A549 (cell line): ENCODE measurements around the gene C19orf53. TPM values are rescaled to one million over a fixed set of nuclear protein-coding genes. Genes with fewer than 3 reads are reported as not detected.

Experiments used
- ATAC-seq, 2 experiments: fragments of 200-7000 bp in 1 of 2; fragments of >200 bp in 1 of 2; cut with Nextera tagmentation in 1 of 2; cut with Tn5 transposase in 1 of 2; 3 replicates each; pipeline versions ENCODE4 v1.8.0 to v1.9.1; 2018 to 2020; ENCODE audit warnings: mild to moderate bottlenecking in 1 of 2, moderate library complexity in 1 of 2
- CTCF ChIA-PET: fragments of 300-600 bp; sonication (Branson Sonifier 250); formaldehyde crosslinking; extraction: SDS; loops from one replicate; lab custom pipeline; 2021; ENCODE audit warnings: antibody characterized with exemption, inconsistent platforms; lab: Yijun Ruan, JAX
- POLR2A ChIA-PET: fragments of 350-600 bp; formaldehyde crosslinking; extraction: SDS; loops from one replicate; lab custom pipeline; 2021; ENCODE audit warnings: antibody characterized with exemption, inconsistent platforms; lab: Yijun Ruan, JAX
- DNase-seq, 2 experiments: peaks; one replicate each; pipeline versions ENCODE4 v3.0.0 to v3.0.0-alpha.2; 2011 to 2016; ENCODE audit warnings: low read depth in 1 of 2, low spot score in 1 of 2
- FAIRE-seq: peaks from 2 replicates; lab custom pipeline; 2011; peaks lifted over from hg19 to GRCh38; lab: Jason Lieb, UNC
- H3K27ac ChIP-seq, 2 experiments: fragments of >200 bp; sonication (Bioruptor Twin); formaldehyde crosslinking; 3 replicates each; pipeline ENCODE4 v1.5.1; 2016 to 2017
- H3K4me1 ChIP-seq: fragments of >200 bp; sonication (Bioruptor Twin); formaldehyde crosslinking; 3 replicates; pipeline ENCODE4 v1.6.1; 2016
- H3K4me2 ChIP-seq: fragments of >200 bp; sonication (Bioruptor Twin); formaldehyde crosslinking; 3 replicates; pipeline ENCODE4 v1.6.1; 2016
- H3K4me3 ChIP-seq: fragments of >200 bp; sonication (Bioruptor Twin); formaldehyde crosslinking; 3 replicates; pipeline ENCODE4 v1.5.1; 2016
- H3K9me3 ChIP-seq: fragments of >200 bp; sonication (Bioruptor Twin); formaldehyde crosslinking; 3 replicates; pipeline ENCODE4 v1.6.1; 2016
- ATOH8 ChIP-seq: fragments of 250-450 bp; sonication (Bioruptor Pico); IDR thresholded peaks from 2 replicates; pipeline ENCODE4 v1.5.0; 2020; ENCODE audit warnings: low read depth, mild to moderate bottlenecking, moderate library complexity
- BHLHE40 ChIP-seq: IDR thresholded peaks from 2 replicates; pipeline ENCODE4 v1.6.1; 2012; ENCODE audit warnings: low read depth, low read length, inconsistent platforms
- CBX2 ChIP-seq: fragments of 200-600 bp; sonication (generic); IDR thresholded peaks from 2 replicates; pipeline ENCODE4 v1.6.1; 2016; ENCODE audit warnings: low read depth, mild to moderate bottlenecking, borderline replicate concordance
- CHD2 ChIP-seq: fragments of 150-350 bp; IDR thresholded peaks from 2 replicates; pipeline ENCODE4 v1.6.1; 2014; ENCODE audit warnings: low read length; ENCODE audit not compliant: partially characterized antibody
- CHD4 ChIP-seq: fragments of 200-600 bp; sonication (generic); IDR thresholded peaks from 2 replicates; pipeline ENCODE4 v1.6.1; 2016; ENCODE audit warnings: antibody characterized with exemption, mild to moderate bottlenecking, borderline replicate concordance
- EHF ChIP-seq: fragments of 250-450 bp; sonication (Bioruptor Pico); IDR thresholded peaks from 2 replicates; pipeline ENCODE4 v1.5.0; 2020; ENCODE audit warnings: mild to moderate bottlenecking
- EHMT2 ChIP-seq: fragments of 200-600 bp; sonication (generic); IDR thresholded peaks from 2 replicates; pipeline ENCODE4 v1.6.1; 2016; ENCODE audit warnings: antibody characterized with exemption, low read depth, mild to moderate bottlenecking, moderate library complexity
- FOSL2 ChIP-seq, 2 experiments: fragments of 450-650 bp in 1 of 2; fragments of >200 bp in 1 of 2; sonication (Bioruptor Twin) in 1 of 2; formaldehyde crosslinking; IDR thresholded peaks; 2 replicates each; pipeline versions ENCODE4 v1.5.0 to v1.6.1; 2016 to 2020; ENCODE audit warnings: mild to moderate bottlenecking in 1 of 2, moderate library complexity in 1 of 2
- FOXS1 ChIP-seq: fragments of 250-450 bp; sonication (Bioruptor Pico); IDR thresholded peaks from 2 replicates; pipeline ENCODE4 v1.5.0; 2020; ENCODE audit warnings: mild to moderate bottlenecking, moderate library complexity
- HOXA7 ChIP-seq: fragments of 250-450 bp; sonication (Bioruptor Pico); IDR thresholded peaks from 2 replicates; pipeline ENCODE4 v1.5.0; 2020; ENCODE audit warnings: mild to moderate bottlenecking, moderate library complexity
- HOXB5 ChIP-seq: fragments of 250-450 bp; sonication (Bioruptor Pico); IDR thresholded peaks from 2 replicates; pipeline ENCODE4 v1.5.0; 2020; ENCODE audit warnings: mild to moderate bottlenecking, moderate library complexity
- JUN ChIP-seq, 2 experiments: fragments of >200 bp; sonication (Bioruptor Twin); formaldehyde crosslinking; IDR thresholded peaks; 2 replicates in 1 of 2; 3 replicates in 1 of 2; pipeline ENCODE4 v1.6.1; 2016 to 2017
- KDM1A ChIP-seq: fragments of 200-600 bp; sonication (generic); IDR thresholded peaks from 2 replicates; pipeline ENCODE4 v1.6.1; 2016; ENCODE audit warnings: low read depth, mild to moderate bottlenecking
- MAFK ChIP-seq: fragments of 450-650 bp; IDR thresholded peaks from 2 replicates; pipeline ENCODE4 v1.6.1; 2014; ENCODE audit not compliant: partially characterized antibody
- MAZ ChIP-seq: fragments of 150-350 bp; IDR thresholded peaks from 2 replicates; pipeline ENCODE4 v1.6.1; 2014; ENCODE audit warnings: antibody characterized with exemption, low read depth, low read length, borderline replicate concordance
- NPAS2 ChIP-seq: fragments of 250-450 bp; sonication (Bioruptor Pico); IDR thresholded peaks from 2 replicates; pipeline ENCODE4 v1.8.0; 2022; ENCODE audit warnings: mild to moderate bottlenecking, moderate library complexity, borderline replicate concordance
- NR3C1 ChIP-seq: fragments of >200 bp; sonication (Bioruptor Twin); formaldehyde crosslinking; IDR thresholded peaks from 3 replicates; pipeline ENCODE4 v1.6.1; 2017
- PHF8 ChIP-seq: fragments of 200-600 bp; sonication (generic); IDR thresholded peaks from 2 replicates; pipeline ENCODE4 v1.6.1; 2016; ENCODE audit warnings: low read depth, mild to moderate bottlenecking, antibody characterized with exemption, moderate library complexity, borderline replicate concordance
- POLR2A ChIP-seq: IDR thresholded peaks from 2 replicates; pipeline ENCODE4 v1.6.1; 2012; ENCODE audit warnings: mild to moderate bottlenecking, low read length
- RAD21 ChIP-seq, 2 experiments: fragments of >200 bp in 1 of 2; sonication (Bioruptor Twin) in 1 of 2; formaldehyde crosslinking in 1 of 2; IDR thresholded peaks in 1 of 2; conservative IDR thresholded peaks in 1 of 2; 2 replicates in 1 of 2; 3 replicates in 1 of 2; pipeline ENCODE4 v1.6.1; 2012 to 2018; ENCODE audit warnings: inconsistent platforms in 1 of 2
- RARB ChIP-seq: fragments of 250-450 bp; sonication (Bioruptor Pico); IDR thresholded peaks from 2 replicates; pipeline ENCODE4 v1.8.0; 2021; ENCODE audit warnings: mild to moderate bottlenecking, moderate library complexity
- RCOR1 ChIP-seq: fragments of 150-350 bp; IDR thresholded peaks from 2 replicates; pipeline ENCODE4 v1.6.1; 2014; ENCODE audit warnings: antibody characterized with exemption, low read length, low read depth
- SREBF2 ChIP-seq: fragments of 450-650 bp; IDR thresholded peaks from 2 replicates; pipeline ENCODE4 v1.6.1; 2014; ENCODE audit warnings: mild to moderate bottlenecking, moderate library complexity
- ZFP36 ChIP-seq: fragments of 450-650 bp; IDR thresholded peaks from 2 replicates; pipeline ENCODE4 v1.6.1; 2014; ENCODE audit warnings: borderline replicate concordance; ENCODE audit not compliant: partially characterized antibody
- WGBS: methylation state at CpG from one replicate; pipeline ENCODE4 v1.1.6; 2017; ENCODE audit errors: missing lambda C conversion rate; 5-methylcytosine and 5-hydroxymethylcytosine counted together
- polyA plus RNA-seq, 4 experiments: library from polyadenylated mRNA; depleted of rRNA in 3 of 4; stranded (reverse); fragments of >200 nt; fragmentation: RNase III in 1 of 4; extraction: RNeasy Plus Mini Kit Qiagen cat#74134 plus additional on column Dnase treatment in 1 of 4; gene quantifications; 2 replicates in 3 of 4; 3 replicates in 1 of 4; pipeline ENCODE4 v1.2.3, GENCODE V29; 2011 to 2017
- TF ChIP-seq, protein P1 (sequence below): IDR thresholded peaks from 2 replicates; pipeline ENCODE4 v1.6.1; 2012
- TF ChIP-seq, protein P2 (sequence below): fragments of >200 bp; sonication (Bioruptor Twin); formaldehyde crosslinking; IDR thresholded peaks from 2 replicates; pipeline ENCODE4 v1.6.1; 2016
- TF ChIP-seq, protein P3 (sequence below): fragments of 450-650 bp; IDR thresholded peaks from 2 replicates; pipeline ENCODE4 v1.6.1; 2014; ENCODE audit warnings: antibody characterized with exemption
- TF ChIP-seq, protein P4 (sequence below): IDR thresholded peaks from 2 replicates; pipeline ENCODE4 v1.6.1; 2012
- TF ChIP-seq, protein P5 (sequence below): fragments of 250-450 bp; sonication (Bioruptor Pico); IDR thresholded peaks from 2 replicates; pipeline ENCODE4 v1.5.0; 2021; ENCODE audit warnings: mild to moderate bottlenecking, moderate library complexity, borderline replicate concordance

The C19orf53 gene
- polyA plus RNA-seq, 2 of the 4 experiments (the other 2 are of a cell fraction): 105 to 143 TPM

DNA sequence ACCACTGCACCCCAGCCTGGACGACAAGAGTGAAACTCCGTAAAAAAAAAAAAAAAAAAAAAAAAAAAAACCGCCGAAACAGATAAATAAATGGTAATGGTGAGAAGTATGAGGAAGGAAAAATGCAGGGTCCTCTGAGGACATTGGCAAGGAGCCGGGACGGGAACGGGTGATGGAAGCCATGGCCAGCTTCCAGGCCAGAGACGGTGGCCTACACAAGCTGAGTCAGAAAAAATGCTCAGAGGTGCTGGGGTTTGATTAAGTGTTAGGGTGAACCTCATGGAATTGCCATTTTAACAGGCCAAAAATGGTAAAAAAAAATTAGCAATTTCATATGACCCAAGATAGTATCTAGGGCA lies 20.1 kb downstream of the C19orf53 start:
- Histone ChIP-seq H3K4me1 (peaks cover 27% of the 10 kb centered on the region), H3K4me2 (peak overlapping the region; percentile 75), H3K9me3 (no peaks in the 10 kb centered on the region), H3K4me3 (peak overlapping the region; percentile 63), H3K27ac (peak overlapping the region; percentile 75 to 94; a peak in 5 of 6 replicates)
- no peak for FAIRE-seq
- WGBS: 5% methylated on average over 8 of the region's 8 CpGs
- ChIA-PET CTCF (interaction anchor here (1.7 to 5.7 kb wide), 2 partner anchors 68 to 829 kb away, joined by 3 to 40 read pairs; no protein-coding TSS in a partner anchor), POLR2A (interaction anchor here (0.7 to 2.2 kb wide), 5 partner anchors 47 to 181 kb away, joined by 5 to 11 read pairs (median 9); a partner anchor contains a TSS)
- ATAC-seq: no peak; a peak in 1 of 6 replicates
- TF ChIP-seq, protein P1, sequence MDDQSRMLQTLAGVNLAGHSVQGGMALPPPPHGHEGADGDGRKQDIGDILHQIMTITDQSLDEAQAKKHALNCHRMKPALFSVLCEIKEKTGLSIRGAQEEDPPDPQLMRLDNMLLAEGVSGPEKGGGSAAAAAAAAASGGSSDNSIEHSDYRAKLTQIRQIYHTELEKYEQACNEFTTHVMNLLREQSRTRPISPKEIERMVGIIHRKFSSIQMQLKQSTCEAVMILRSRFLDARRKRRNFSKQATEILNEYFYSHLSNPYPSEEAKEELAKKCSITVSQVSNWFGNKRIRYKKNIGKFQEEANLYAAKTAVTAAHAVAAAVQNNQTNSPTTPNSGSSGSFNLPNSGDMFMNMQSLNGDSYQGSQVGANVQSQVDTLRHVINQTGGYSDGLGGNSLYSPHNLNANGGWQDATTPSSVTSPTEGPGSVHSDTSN: no peak
- TF ChIP-seq BHLHE40 (no peak), POLR2A (no peak), EHF (CRISPR knock-in tag) (no peak), FOXS1 (CRISPR knock-in tag) (no peak), SREBF2 (no peak), HOXB5 (no peak), FOSL2 (IDR thresholded peaks at IDR 0.05) (no peak), FOSL2 (CRISPR knock-in tag; IDR thresholded peaks at IDR 0.05) (no peak), NR3C1 (no peak), CBX2 (no peak), NPAS2 (CRISPR knock-in tag) (no peak), ZFP36 (no peak), RAD21 (conservative IDR thresholded peaks at IDR 0.05 in 1 of 2, IDR thresholded peaks at IDR 0.05 in 1 of 2) (no peak), RARB (CRISPR knock-in tag) (no peak), PHF8 (no peak), EHMT2 (no peak), CHD2 (no peak), RCOR1 (no peak)
- TF ChIP-seq, protein P2, sequence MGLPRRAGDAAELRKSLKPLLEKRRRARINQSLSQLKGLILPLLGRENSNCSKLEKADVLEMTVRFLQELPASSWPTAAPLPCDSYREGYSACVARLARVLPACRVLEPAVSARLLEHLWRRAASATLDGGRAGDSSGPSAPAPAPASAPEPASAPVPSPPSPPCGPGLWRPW: no peak
- TF ChIP-seq, protein P3, sequence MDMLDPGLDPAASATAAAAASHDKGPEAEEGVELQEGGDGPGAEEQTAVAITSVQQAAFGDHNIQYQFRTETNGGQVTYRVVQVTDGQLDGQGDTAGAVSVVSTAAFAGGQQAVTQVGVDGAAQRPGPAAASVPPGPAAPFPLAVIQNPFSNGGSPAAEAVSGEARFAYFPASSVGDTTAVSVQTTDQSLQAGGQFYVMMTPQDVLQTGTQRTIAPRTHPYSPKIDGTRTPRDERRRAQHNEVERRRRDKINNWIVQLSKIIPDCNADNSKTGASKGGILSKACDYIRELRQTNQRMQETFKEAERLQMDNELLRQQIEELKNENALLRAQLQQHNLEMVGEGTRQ: no peak
- DNase-seq: peak in 1 of 2 experiments; percentile 36

DNA sequence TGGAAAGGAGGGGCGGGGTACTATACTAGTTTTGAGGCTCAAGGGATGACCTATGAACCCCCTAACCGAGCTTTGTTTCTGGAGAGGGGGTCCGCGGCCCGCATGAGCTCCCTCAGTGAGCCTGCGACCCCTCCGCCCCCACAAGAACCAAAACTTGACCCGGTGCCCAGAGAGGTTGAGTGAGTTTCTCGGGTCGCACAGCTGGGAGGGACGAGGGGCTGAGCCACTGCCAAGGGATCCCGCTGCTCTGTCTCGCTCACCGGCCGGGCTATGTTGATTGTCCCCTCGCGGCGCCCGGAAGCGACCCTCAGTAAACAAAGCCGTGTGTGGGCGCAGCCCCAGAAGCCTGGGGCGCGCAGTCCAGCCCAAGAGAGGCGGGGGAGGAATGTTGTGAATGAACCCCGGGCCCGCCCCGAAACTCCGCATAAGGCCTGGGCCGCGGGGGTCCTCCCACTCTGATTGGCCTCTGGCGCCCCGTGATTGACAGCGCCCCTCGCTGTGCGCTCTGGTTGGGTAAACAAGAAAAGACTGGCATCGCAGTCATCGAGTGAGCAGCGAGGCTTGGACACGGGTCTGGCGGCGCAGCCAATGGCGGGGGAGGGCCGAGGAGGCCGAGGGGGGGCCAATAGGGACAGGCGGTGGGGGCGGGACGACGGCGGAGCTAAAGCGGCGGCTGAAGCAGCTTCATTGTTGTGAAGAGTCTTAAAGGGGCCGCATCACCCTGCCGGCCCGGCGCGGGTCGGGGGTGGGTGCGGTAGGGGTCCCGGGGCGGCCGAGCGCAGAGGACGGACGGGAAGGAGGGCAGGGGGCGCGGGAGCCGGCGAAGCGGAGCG lies 20.7 kb downstream of the C19orf53 start, which contains the start of gene ZSWIM4:
TSS of gene ZSWIM4 (plus strand) at position 687 of the 833 bp plus-strand sequence. CDS start 206 bp downstream, outside the sequence.
- 0% methylated on average over 11 of the region's 71 CpGs for WGBS
- DNase-seq (peak; percentile 86 to 97), FAIRE-seq (no peak), ATAC-seq (peak; percentile 94)
- peak within 1 kb of the TSS; percentile 96 to 97 for H3K27ac ChIP-seq
- peaks cover 27% of the 10 kb centered on the region for H3K4me1 ChIP-seq
- CTCF ChIA-PET: interaction anchor here (0.6 to 5.7 kb wide), 6 partner anchors 11 to 830 kb away, joined by 3 to 40 read pairs (median 4); no protein-coding TSS in a partner anchor
- peak within 1 kb of the TSS; percentile 99 for H3K4me2 ChIP-seq
- POLR2A ChIA-PET: interaction anchor here (0.5 to 2.2 kb wide), 9 partner anchors 21 to 823 kb away, joined by 3 to 11 read pairs (median 7); partner anchors contain the start of gene C19orf53
- no peaks in the 10 kb centered on the region for H3K9me3 ChIP-seq
- H3K4me3 ChIP-seq: peak within 1 kb of the TSS; percentile 99
- TF ChIP-seq, protein P4, sequence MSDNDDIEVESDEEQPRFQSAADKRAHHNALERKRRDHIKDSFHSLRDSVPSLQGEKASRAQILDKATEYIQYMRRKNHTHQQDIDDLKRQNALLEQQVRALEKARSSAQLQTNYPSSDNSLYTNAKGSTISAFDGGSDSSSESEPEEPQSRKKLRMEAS: no peak; the same call in 1 of the 2 replicates
- TF ChIP-seq, protein P5, sequence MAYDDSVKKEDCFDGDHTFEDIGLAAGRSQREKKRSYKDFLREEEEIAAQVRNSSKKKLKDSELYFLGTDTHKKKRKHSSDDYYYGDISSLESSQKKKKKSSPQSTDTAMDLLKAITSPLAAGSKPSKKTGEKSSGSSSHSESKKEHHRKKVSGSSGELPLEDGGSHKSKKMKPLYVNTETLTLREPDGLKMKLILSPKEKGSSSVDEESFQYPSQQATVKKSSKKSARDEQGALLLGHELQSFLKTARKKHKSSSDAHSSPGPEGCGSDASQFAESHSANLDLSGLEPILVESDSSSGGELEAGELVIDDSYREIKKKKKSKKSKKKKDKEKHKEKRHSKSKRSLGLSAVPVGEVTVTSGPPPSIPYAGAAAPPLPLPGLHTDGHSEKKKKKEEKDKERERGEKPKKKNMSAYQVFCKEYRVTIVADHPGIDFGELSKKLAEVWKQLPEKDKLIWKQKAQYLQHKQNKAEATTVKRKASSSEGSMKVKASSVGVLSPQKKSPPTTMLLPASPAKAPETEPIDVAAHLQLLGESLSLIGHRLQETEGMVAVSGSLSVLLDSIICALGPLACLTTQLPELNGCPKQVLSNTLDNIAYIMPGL: no peak
- TF ChIP-seq KDM1A: peak; percentile 95
- no peak for TF ChIP-seq ATOH8 (CRISPR knock-in tag)
- TF ChIP-seq MAZ: no peak
- no peak for TF ChIP-seq MAFK
- no peak for TF ChIP-seq EHF (CRISPR knock-in tag)
- TF ChIP-seq HOXA7 (CRISPR knock-in tag): no peak
- peak; percentile 24; the same call in 1 of the 2 replicates for TF ChIP-seq CHD4
- TF ChIP-seq, protein P3: peak; percentile 62
- no peak for TF ChIP-seq FOXS1 (CRISPR knock-in tag)
- peak in 1 of 2 experiments; percentile 49; a peak in 3 of 5 replicates for TF ChIP-seq JUN (IDR thresholded peaks at IDR 0.05)
- TF ChIP-seq RAD21 (conservative IDR thresholded peaks at IDR 0.05 in 1 of 2, IDR thresholded peaks at IDR 0.05 in 1 of 2): no peak
